ENCODE data around the gene DUS2. TPM values are rescaled to one million over a fixed set of nuclear protein-coding genes. Genes with fewer than 3 reads are reported as not detected.

The DUS2 gene
- total and polyA plus RNA-seq, 9 donors = 4.8 to 15.7 (median 8.5) TPM

DNA sequence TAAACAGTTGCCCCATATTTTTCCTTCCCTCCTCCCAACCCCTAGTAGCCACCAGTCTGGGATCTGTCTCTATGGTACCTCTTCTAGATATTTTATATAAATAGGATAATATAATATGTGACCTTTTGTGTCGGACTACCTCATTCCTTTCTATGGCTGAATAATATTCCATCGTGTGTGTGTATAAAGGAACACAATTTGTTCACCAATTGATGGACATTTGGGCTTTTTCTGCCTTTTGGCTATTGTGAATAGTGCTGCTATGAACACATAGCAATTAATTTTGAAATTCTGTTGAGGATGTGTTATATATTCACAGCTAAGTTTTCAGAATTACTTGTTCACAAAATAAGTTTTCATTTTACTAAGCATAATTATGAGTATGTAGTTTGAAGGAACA, 64.6 kb downstream of the DUS2 start:
- Histone ChIP-seq H3K27ac (no peak overlapping the region), H3K4me1 (ENCODE audit: insufficient read depth) (peaks cover 4% of the 10 kb centered on the region), H3K27me3 (no peaks in the 10 kb centered on the region), H3K9me3 (no peaks in the 10 kb centered on the region), H3K36me3 (no peaks in the 10 kb centered on the region), H3K4me3 (no peak overlapping the region)
- no peak for DNase-seq
- intact Hi-C loops (cut with DNase I) = loop anchor here in 1 of 4 donors (10.0 kb wide), 1 partner anchor 147 kb away; the partner anchor contains the start of gene ESRP2
- WGBS, 3 donors = 83 to 92% (median 84%) methylated on average over 2 of the region's 2 CpGs
- no peak for TF ChIP-seq EP300 (IDR thresholded peaks at IDR 0.05)
- TF ChIP-seq, protein P1, sequence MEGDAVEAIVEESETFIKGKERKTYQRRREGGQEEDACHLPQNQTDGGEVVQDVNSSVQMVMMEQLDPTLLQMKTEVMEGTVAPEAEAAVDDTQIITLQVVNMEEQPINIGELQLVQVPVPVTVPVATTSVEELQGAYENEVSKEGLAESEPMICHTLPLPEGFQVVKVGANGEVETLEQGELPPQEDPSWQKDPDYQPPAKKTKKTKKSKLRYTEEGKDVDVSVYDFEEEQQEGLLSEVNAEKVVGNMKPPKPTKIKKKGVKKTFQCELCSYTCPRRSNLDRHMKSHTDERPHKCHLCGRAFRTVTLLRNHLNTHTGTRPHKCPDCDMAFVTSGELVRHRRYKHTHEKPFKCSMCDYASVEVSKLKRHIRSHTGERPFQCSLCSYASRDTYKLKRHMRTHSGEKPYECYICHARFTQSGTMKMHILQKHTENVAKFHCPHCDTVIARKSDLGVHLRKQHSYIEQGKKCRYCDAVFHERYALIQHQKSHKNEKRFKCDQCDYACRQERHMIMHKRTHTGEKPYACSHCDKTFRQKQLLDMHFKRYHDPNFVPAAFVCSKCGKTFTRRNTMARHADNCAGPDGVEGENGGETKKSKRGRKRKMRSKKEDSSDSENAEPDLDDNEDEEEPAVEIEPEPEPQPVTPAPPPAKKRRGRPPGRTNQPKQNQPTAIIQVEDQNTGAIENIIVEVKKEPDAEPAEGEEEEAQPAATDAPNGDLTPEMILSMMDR (IDR thresholded peaks at IDR 0.05) = no peak
- TF ChIP-seq POLR2A (IDR thresholded peaks at IDR 0.05) = no peak

DNA sequence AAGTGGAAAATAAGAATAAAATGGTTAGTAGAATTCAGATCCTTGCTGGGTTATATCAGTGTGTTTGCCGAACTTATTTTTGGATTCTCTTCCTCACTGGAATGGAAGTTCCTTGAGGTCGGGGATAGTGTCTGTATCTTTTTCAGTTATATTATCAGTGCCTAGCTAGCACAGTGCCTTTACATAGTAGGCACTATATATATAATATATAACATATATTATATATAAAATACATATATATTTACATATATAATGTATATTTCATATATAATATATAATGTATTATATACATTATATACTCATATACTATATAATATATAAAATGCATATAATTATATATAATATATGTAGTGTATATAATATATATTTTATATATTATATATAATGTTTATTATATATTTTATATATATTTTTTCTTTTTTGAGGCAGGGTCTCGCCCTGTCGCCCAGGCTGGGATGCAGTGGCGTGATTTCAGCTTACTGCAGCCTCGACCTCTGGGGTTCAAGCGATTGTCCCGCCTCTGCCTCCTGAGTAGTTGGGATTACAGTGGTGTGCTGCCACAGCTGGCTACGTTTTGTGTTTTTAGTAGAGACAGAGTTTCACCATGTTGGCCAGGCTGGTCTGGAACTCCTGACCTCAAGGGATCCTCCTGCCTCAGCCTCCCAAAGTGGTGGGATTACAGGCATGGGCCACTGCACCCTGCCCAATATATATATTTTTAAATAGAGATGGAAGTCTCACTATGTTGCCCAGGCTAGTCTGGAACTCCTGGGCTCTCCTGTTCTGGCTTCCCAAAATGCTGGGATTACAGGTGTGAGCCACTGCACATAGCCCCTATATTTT, 65.3 kb downstream of the DUS2 start:
- Histone ChIP-seq H3K9me3 (no peaks in the 10 kb centered on the region), H3K4me1 (ENCODE audit: insufficient read depth) (peaks cover 4% of the 10 kb centered on the region), H3K27me3 (no peaks in the 10 kb centered on the region), H3K27ac (no peak overlapping the region), H3K36me3 (no peaks in the 10 kb centered on the region), H3K4me3 (no peak overlapping the region)
- intact Hi-C loops (cut with DNase I) = loop anchor here in 1 of 4 donors (10.0 kb wide), 1 partner anchor 146 kb away; the partner anchor contains the start of gene ESRP2
- WGBS, 3 donors = 85 to 88% (median 86%) methylated on average over 9 of the region's 9 CpGs
- TF ChIP-seq, protein P1 (IDR thresholded peaks at IDR 0.05) = no peak
- TF ChIP-seq EP300 (IDR thresholded peaks at IDR 0.05) = no peak
- TF ChIP-seq POLR2A (IDR thresholded peaks at IDR 0.05) = no peak
- DNase-seq = no peak

DNA sequence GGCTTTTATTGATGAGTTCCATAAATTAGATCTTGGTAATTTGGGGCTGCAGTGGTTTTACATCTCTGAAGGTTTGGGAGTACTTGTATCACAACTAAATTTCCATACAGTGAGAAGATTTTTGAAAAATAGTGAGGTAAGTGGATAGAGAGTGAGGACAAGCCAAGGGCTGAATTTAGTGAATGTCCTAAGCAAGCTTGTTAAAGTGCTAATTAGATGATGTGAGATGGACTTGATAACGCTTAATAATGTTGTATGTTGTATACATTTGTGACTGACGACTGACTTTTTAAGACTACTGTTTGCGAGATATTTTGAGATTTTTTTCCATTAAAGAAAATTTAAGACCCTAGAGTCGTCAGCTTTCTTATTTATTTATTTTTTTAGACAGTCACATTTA, 66.0 kb downstream of the DUS2 start:
- Histone ChIP-seq H3K27ac (no peak overlapping the region), H3K4me3 (no peak overlapping the region)

DNA sequence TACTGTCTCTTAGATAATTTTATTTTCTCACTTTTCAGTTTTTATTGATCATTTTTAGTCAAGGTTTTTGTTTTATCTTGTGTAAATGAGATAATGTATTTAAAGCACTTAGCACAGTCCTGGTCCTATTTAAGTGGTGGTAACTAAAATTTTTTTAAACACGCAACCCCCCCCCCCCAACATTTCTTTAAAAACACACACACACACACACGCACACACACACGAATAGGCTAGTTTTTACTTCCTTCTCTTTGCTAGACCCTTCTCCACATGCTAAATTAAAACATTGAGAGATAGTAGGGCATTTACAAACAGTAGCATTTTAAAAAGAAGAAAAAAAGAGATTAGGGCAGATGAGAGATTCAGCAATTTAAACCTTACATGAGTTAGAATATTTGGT, 67.0 kb downstream of the DUS2 start:
- TF ChIP-seq, protein P1 (IDR thresholded peaks at IDR 0.05) = no peak
- TF ChIP-seq POLR2A (IDR thresholded peaks at IDR 0.05) = no peak
- no peak for TF ChIP-seq EP300 (IDR thresholded peaks at IDR 0.05)

More for the DNA sequence above, 66.0 kb downstream of the DUS2 start:
- Histone ChIP-seq H3K27me3 (no peaks in the 10 kb centered on the region), H3K4me1 (ENCODE audit: insufficient read depth) (peaks cover 3% of the 10 kb centered on the region), H3K9me3 (no peaks in the 10 kb centered on the region), H3K36me3 (no peaks in the 10 kb centered on the region)
- WGBS, 3 donors = 85 to 90% (median 90%) methylated on average over 4 of the region's 4 CpGs
- DNase-seq = no peak
- intact Hi-C loops (cut with DNase I) = loop anchor here in 1 of 4 donors (10.0 kb wide), 1 partner anchor 146 kb away; the partner anchor contains the start of gene ESRP2
- TF ChIP-seq, protein P1 (IDR thresholded peaks at IDR 0.05) = no peak
- no peak for TF ChIP-seq POLR2A (IDR thresholded peaks at IDR 0.05)
- TF ChIP-seq EP300 (IDR thresholded peaks at IDR 0.05) = no peak

More for the DNA sequence above, 67.0 kb downstream of the DUS2 start:
- DNase-seq = no peak
- no peak overlapping the region for H3K27ac ChIP-seq
- no peak overlapping the region for H3K4me3 ChIP-seq
- H3K36me3 ChIP-seq = no peaks in the 10 kb centered on the region
- WGBS, 3 donors = 61 to 67% (median 62%) methylated on average over 3 of the region's 3 CpGs
- intact Hi-C loops (cut with DNase I) = loop anchor here in 2 of 4 donors (10.0 kb wide), 2 partner anchors 135 to 145 kb away; partner anchors contain the start of gene ESRP2 (in 1 of the 2)
- H3K4me1 ChIP-seq (ENCODE audit: insufficient read depth) = no peaks in the 10 kb centered on the region
- no peaks in the 10 kb centered on the region for H3K9me3 ChIP-seq
- no peaks in the 10 kb centered on the region for H3K27me3 ChIP-seq

Data from ovary (tissue), 9 donors.